Hematopoietic multipotent progenitor cell treated with erythropoietin and hydrocortisone succinate and interleukin-3 and kit ligand, for 17 days (in vitro differentiated cells): ENCODE measurements around the gene IGFBP6.

Experiments
- DNase-seq: peaks from one replicate; pipeline ENCODE4 v3.0.0-alpha.2; 2015; ENCODE audit warnings: low spot score

IGFBP6 gene

GRCh38 chr12:53120685-53121525 lies 23.4 kb downstream of the IGFBP6 start:
- DNase-seq: no peak

- no peak for DNase-seq
Observed at GRCh38 chr12:53122961-53123468, 25.5 kb downstream of the IGFBP6 start.

GRCh38 chr12:53123578-53124351 lies 26.3 kb downstream of the IGFBP6 start:
- DNase-seq: no peak

- no peak for DNase-seq
Observed at GRCh38 chr12:53124352-53124723, 26.9 kb downstream of the IGFBP6 start.

GRCh38 chr12:53127169-53127568 lies 29.7 kb downstream of the IGFBP6 start:
- no peak for DNase-seq

- no peak for DNase-seq
Observed at GRCh38 chr12:53128780-53129569, 31.5 kb downstream of the IGFBP6 start.

- no peak for DNase-seq
Observed at GRCh38 chr12:53131844-53132243, 34.4 kb downstream of the IGFBP6 start.

- DNase-seq: no peak
Observed at GRCh38 chr12:53133722-53134121, 36.3 kb downstream of the IGFBP6 start.

GRCh38 chr12:53143355-53143754 lies 45.9 kb downstream of the IGFBP6 start:
- no peak for DNase-seq

- no peak for DNase-seq
Observed at GRCh38 chr12:53145383-53146260, 48.2 kb downstream of the IGFBP6 start.

- no peak for DNase-seq
Observed at GRCh38 chr12:53147181-53147580, 49.7 kb downstream of the IGFBP6 start.

GRCh38 chr12:53147653-53148052 lies 50.2 kb downstream of the IGFBP6 start:
- DNase-seq: no peak

GRCh38 chr12:53151039-53151438 lies 53.6 kb downstream of the IGFBP6 start:
- DNase-seq: no peak
